ENCODE results near the gene SPAST.

DNA sequence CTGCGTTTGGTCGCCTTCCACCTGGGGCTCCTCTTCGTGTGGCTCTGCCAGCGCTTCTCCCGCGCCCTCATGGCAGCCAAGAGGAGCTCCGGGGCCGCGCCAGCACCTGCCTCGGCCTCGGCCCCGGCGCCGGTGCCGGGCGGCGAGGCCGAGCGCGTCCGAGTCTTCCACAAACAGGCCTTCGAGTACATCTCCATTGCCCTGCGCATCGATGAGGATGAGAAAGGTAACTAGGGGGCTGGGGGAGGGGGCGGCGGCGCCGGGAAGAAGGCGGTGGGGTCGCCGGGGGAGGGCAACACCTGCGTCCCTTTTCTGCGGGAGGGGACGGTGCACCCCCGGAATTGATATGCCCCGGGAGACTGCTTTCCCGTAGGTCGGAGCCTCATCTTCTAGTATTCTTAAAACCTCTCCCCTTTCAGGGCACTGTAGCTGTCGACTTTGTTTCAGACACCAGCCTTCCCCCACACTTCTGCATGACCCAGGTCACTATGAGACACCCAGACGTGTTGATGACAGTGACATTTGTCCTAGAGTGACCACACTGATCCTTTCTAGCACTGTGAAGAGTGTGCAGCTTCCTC is 755 bp downstream of the SPAST start:
- TF ChIP-seq, protein P1, sequence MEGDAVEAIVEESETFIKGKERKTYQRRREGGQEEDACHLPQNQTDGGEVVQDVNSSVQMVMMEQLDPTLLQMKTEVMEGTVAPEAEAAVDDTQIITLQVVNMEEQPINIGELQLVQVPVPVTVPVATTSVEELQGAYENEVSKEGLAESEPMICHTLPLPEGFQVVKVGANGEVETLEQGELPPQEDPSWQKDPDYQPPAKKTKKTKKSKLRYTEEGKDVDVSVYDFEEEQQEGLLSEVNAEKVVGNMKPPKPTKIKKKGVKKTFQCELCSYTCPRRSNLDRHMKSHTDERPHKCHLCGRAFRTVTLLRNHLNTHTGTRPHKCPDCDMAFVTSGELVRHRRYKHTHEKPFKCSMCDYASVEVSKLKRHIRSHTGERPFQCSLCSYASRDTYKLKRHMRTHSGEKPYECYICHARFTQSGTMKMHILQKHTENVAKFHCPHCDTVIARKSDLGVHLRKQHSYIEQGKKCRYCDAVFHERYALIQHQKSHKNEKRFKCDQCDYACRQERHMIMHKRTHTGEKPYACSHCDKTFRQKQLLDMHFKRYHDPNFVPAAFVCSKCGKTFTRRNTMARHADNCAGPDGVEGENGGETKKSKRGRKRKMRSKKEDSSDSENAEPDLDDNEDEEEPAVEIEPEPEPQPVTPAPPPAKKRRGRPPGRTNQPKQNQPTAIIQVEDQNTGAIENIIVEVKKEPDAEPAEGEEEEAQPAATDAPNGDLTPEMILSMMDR (IDR thresholded peaks at IDR 0.05 in 8 of 11, conservative IDR thresholded peaks at IDR 0.05 in 3 of 11), result no peak
- no peak for TF ChIP-seq POLR2AphosphoS5 (IDR thresholded peaks at IDR 0.05)
- no peak for TF ChIP-seq POLR2A (IDR thresholded peaks at IDR 0.05)
